GM23338 (cell line): ENCODE data around the gene PRG2.

ENCODE experiments used
- CREB1 ChIP-seq: fragments of 250-450 bp; sonication (Bioruptor Pico); IDR thresholded peaks from 2 replicates; pipeline ENCODE4 v1.5.0; 2020; ENCODE audit warnings: low read depth, mild to moderate bottlenecking, moderate library complexity
- CTCF ChIP-seq, 2 experiments: fragments of 200-600 bp in 1 of 2; sonication (generic) in 1 of 2; conservative IDR thresholded peaks; 2 replicates each; pipeline versions ENCODE4 v1.5.1 to v1.6.1; 2016 to 2017; ENCODE audit warnings: antibody characterized with exemption in 2 of 2, low read depth in 2 of 2, mild to moderate bottlenecking in 2 of 2, moderate library complexity in 1 of 2
- ETS1 ChIP-seq: IDR thresholded peaks from 2 replicates; pipeline ENCODE4 v1.6.1; 2016; ENCODE audit warnings: antibody characterized with exemption
- EZH2 ChIP-seq: fragments of 200-600 bp; sonication (generic); IDR thresholded peaks from one replicate; pipeline ENCODE4 v1.8.0; 2017; ENCODE audit warnings: antibody characterized with exemption, mild to moderate bottlenecking, low read depth; ENCODE audit not compliant: unreplicated experiment
- EZH2phosphoT487 ChIP-seq: fragments of 200-600 bp; sonication (generic); IDR thresholded peaks from one replicate; pipeline ENCODE4 v1.8.1; 2018; ENCODE audit warnings: antibody characterized with exemption; ENCODE audit not compliant: unreplicated experiment
- NANOG ChIP-seq: IDR thresholded peaks from 2 replicates; pipeline ENCODE4 v1.6.1; 2016; ENCODE audit warnings: antibody characterized with exemption, borderline replicate concordance
- POLR2AphosphoS5 ChIP-seq: IDR thresholded peaks from 2 replicates; pipeline ENCODE4 v1.6.1; 2016; ENCODE audit warnings: antibody characterized with exemption, low read depth
- REST ChIP-seq: IDR thresholded peaks from one replicate; pipeline ENCODE4 v1.6.1; 2018; ENCODE audit warnings: antibody characterized with exemption; ENCODE audit not compliant: unreplicated experiment
- STAT1 ChIP-seq: IDR thresholded peaks from one replicate; pipeline ENCODE4 v1.6.1; 2016; ENCODE audit warnings: antibody characterized with exemption; ENCODE audit not compliant: unreplicated experiment

- TF ChIP-seq CTCF (conservative IDR thresholded peaks at IDR 0.05; ENCODE audit: low read depth in 2 of 2) (no peak), CREB1 (no peak), POLR2AphosphoS5 (no peak), EZH2phosphoT487 (no peak), ETS1 (no peak), EZH2 (no peak), REST (no peak), STAT1 (no peak), NANOG (no peak)
Measured at GRCh38 chr11:57359896-57360690, 30.4 kb downstream of the PRG2 start.
